Globus pallidus (tissue), 1 donor: Measurements from ENCODE around the gene OR4K15.
"Not testable (repeated sequence)": the region's sequence is repeated elsewhere in the genome, so short reads cannot be mapped to it uniquely, and the experiment has no call there.

Source experiments
- DNase-seq: peaks from one replicate; pipeline ENCODE4 v3.0.0-alpha.2; 2015; ENCODE audit warnings: low spot score

The OR4K15 gene, protein sequence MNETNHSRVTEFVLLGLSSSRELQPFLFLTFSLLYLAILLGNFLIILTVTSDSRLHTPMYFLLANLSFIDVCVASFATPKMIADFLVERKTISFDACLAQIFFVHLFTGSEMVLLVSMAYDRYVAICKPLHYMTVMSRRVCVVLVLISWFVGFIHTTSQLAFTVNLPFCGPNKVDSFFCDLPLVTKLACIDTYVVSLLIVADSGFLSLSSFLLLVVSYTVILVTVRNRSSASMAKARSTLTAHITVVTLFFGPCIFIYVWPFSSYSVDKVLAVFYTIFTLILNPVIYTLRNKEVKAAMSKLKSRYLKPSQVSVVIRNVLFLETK

DNA sequence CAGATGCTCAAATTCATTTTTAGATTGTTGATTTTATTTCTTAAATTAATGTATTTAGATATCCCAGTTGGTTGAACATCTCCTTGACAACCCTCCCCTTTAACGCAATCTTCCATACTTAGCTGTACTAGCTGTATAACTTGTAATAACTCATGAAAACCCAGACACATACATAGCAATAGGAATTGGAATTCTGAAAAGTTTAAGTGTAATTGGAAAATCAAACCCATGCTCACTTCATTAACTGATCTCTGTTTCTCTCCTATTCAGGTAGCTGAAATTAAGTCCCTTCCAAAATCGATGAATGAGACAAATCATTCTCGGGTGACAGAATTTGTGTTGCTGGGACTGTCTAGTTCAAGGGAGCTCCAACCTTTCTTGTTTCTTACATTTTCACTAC lies at the start of gene OR4K15:
Gene OR4K15, plus strand, starts transcription at position 301 of the 400 bp plus-strand sequence. Its CDS starts 0 bp downstream, at position 301.
- DNase-seq, result no peak

DNA sequence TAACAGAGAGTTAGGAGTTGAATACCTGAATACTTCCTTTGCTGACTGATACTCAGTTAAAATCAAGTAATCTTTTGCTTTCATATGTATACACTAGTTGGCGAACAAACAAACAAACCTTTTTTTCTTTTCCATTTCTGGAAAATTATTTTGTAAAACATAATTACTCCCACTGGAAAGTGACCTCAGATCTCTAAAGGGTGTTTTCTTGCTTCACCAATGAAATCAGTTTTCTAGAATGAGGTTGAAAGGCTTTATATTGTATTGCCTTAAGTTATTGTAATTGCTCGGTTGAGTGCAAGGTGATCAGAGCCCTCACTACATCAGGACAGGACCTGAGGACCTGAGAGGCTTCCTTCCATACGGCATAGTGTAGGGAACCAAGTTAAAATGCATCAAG lies 44.8 kb upstream of the OR4K15 start, which contains the start of gene OR4K1:
Gene OR4K1, plus strand, starts transcription at position 301 of the 400 bp plus-strand sequence. CDS start 4,750 bp downstream, outside the sequence.
- no peak for DNase-seq

DNA sequence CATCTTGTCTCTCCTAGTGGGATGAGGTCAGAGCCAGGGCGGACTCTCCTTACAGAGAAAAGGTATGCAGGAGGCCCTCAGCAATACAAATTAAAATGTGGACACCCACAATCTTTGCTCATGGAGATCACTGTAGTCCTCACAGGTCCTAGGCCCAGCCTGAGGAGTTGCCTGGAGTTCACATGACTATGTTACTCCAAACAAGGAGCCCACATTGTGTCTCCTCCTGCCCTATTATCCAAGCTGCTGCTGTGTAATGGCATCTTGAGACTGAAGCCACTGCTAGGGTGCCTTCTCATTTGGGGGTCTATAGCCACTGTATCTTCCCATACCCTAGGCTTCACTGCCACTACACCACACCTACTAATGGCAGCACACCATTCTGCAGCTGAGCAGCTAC lies 33.7 kb upstream of the OR4K15 start:
- no peak for DNase-seq

DNA sequence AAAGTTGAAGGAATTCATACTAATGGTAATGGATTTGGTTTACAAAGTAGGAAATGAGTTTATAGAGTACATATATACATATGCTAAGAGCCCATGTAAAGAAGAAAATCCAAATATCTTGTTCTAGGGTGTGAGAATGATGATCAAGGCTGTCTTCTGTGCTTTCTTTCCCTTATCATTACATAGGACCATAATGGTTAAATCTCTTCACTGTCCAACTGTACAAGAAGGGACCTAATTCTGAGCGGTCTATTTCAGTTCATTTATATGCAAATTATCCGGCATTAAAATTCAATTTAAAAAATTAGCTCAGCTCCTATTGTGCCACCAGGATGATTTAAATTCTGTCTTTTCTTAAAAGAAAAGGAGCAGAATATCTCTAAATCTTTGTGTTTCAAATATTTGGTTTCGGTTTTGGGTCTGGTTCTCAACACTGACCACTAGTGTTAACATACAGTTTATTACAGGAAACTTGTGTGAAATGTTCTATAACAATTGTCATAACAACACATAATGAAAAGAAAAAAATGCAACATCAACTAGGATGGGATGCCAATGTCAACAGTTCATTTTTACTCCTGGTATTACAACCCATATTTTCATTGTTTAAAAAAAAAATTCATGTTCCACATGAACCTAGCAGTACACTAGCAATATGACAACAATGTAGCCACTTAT lies 27.8 kb upstream of the OR4K15 start:
- DNase-seq, result no peak

DNA sequence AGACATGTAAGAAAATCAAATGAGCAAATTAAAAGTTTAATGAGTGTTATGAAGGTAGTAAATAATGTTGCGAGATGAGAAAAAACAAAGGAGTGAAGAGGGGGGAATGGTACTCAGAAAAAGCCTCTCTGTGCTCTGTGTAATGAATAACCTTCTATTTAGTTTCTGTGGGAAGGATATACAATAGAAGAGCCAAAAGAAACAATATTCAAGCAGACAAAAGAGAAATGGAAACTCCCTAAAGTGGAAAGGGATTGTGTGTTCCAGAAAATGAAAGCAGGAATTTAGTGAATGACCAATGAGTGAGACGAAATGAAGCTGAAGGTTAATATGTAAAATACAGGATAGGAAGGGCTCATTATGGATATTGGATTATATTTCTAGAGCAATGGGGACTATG lies 26.2 kb upstream of the OR4K15 start:
- DNase-seq, result no peak

DNA sequence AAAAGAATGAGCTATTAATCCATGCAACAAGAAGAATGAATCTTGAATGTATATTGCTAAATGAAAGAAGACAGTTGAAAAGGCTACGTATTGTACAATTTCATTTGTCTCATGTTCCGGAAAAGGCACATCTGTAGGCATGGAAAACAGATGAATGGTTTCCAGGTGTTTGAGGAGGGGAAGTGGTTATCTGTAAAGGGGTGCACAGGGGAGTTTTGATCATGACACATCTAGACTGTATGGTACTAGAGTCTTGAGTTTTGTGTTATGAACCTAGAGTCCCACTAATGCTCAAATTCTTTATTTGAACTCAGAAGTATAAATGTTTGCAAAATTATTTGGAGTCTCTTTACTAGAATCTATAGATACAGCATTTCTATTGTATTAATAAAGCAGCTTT lies 5.7 kb upstream of the OR4K15 start:
- not testable (repeated sequence) for DNase-seq

DNA sequence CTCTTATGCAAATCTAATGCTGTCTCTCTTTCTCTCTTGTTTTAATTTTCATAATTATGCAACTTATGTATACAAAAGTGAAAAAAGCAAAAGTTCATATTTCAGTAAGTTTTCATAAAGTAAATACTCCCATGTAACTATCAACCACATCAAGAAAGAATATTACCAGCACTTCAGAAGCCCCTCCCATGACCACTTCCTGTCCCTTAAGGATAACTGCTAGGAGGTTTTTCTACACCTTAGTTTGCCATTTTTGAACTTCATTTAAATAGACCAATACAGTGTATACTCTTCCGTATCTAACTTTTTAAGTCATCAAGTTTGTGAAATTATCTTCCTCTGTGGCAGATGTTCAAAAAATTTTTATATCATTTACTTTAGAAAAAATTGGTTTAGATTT lies 547 bp upstream of the OR4K15 start:
- DNase-seq, result no peak

DNA sequence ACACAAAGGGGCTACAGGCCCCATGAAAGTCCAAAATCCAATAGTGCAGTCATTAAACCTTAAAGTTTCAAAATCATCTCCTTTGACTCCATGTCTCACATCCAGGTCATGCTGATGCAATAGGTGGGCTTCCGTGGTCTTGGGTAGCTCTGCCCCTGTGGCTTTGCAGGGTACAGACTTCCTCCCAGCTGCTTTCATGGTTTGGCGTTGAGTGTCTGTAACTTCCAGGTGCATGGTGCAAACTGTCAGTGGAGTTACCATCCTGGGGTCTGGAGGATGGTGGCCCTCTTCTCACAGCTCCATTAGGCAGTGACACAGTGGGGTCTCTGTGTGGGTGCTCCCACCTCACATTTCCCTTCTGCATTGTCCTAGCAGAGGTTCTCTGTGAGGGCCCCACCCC lies 18.0 kb downstream of the OR4K15 start:
- no peak for DNase-seq

DNA sequence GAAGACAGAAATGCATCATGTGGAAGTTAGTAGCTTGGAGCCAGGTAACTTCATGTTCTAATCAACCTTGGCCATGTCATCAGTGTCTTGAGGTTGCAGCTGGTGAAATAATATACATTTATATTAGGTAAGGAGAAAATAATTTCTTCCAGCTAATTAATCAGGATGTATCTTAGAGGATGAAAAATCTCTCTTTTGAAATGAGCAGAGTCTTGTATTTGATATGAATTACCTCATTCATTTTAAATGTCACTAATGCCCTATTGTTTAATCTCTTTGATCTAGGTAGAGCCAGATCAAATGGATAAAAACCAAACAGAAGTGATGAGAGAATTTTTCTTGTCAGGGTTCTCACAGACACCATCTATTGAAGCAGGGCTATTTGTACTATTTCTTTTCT lies 26.5 kb downstream of the OR4K15 start, which contains the start of gene OR4Q2:
Gene OR4Q2, plus strand, starts transcription at position 301 of the 400 bp plus-strand sequence.
- no peak for DNase-seq

DNA sequence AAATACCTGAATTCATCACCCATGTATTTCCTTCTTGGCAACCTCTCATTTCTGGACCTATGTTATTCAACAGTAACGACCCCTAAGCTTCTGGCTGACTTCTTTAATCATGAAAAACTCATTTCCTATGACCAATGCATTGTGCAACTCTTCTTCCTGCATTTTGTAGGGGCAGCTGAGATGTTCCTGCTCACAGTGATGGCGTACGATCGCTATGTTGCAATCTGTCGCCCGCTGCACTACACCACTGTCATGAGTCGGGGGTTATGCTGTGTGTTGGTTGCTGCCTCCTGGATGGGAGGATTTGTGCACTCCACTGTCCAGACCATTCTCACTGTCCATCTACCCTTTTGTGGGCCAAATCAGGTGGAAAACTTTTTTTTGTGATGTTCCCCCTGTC lies 26.9 kb downstream of the OR4K15 start:
- DNase-seq, result no peak

DNA sequence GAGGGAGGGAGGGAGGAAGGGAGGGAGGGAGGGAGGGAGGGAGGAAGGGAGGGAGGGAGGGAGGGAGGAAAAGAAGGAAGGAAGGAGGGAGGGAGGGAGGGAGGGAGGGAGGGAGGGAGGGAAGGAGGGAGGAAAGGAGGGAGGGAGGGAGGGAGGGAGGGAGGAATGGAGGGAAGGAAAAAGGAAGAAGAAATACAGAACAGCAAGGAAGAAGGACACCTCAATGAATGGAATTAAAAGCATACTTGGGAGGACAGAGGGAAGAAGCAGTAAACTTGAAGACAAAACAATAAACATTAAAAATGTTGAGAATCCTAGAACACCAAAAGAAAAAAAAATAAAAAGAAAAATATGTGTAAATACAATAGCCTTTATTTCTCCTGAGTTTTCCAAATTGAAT lies 32.8 kb downstream of the OR4K15 start:
- DNase-seq, result no peak

DNA sequence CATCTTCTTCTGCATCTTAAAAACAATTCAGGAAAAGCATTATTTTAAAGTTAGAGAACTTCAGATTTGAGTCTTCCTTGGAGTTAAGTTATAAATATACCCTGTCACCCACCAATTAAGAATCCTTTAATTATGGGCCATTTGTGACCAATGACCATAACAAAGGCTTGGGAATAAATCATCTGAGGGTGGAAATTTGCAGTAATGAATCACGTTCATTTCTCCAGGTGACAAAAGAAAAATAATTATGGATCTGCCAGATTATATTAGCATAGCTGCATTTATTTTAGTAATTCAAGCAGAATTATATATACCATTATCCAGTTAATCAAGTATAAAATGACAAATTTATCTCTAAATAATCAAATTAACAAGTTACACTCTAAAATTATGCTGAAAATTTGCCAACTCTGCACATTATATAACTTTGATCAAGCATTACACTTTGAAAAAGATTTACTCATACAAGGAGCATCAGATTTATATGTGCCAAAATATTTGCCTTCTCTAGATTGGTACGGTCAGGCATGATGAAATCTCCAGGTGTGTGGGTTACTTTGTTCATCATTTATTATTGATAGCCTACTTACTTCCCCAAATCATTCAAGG lies 44.0 kb downstream of the OR4K15 start, which contains the start of gene OR4K14:
Gene OR4K14, minus strand, starts transcription at position 51 of the 609 bp plus-strand sequence. CDS start 4,114 bp downstream, outside the sequence.
- DNase-seq, result no peak
